ENCODE data around the gene CAND2.

Gene CAND2

DNA sequence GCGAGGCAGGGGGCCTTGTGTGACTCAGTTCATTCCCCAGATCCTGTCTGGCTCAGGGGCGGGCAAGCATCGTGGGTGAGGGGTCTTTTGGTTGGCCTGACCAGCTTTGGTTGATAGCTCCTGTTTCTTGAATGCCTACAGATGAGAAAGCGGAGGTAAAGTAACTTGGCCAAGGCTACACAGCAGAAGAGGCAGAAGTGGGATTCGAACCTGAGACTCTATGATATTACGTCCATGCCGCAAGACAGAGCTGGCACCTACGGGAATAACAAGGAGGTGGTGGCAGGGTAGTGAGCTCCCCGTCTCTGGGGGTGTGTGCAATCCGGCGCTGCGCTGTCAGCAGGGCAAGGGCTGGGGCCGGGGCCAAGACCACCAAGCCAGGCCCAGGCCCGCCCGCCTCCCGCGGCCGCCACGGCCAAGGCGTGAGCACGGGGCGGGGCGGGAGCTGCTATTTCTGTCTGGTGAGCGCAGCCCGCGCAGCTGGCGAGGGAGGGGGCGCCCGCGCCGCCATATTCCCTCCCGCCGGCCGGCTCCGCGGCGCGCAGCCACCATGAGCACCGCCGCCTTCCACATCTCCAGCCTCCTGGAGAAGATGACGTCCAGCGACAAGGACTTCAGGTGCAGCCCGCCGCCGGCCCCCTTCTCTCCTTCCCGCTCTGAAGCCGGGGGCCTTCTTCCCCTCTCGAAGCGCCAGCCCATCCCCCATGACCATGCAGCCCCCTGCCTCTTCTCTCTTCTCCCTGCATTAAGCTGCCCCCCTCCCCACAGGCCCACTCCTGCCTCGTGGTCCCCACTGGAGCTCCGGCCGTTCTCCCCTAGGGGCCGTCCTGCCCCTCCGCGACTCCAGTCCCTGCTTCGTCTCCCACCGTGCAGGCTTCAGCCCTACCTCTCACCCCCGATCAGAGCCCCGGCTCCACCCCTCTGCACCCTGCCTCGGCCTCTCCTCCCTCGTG lies at the start of gene CAND2:
Gene CAND2 (plus strand): TSS at position 510 of the 953 bp plus-strand sequence. CDS start 41 bp downstream, at position 551.
- H3K4me1 ChIP-seq (ENCODE audit: insufficient read depth, insufficient read length) = peaks cover 6% of the 10 kb centered on the region
- H3K9ac ChIP-seq (ENCODE audit: insufficient read length, low read depth) = peak within 1 kb of the TSS; percentile 87
- no peaks in the 10 kb centered on the region for H3K27me3 ChIP-seq (ENCODE audit: insufficient read depth, insufficient read length)
- DNase-seq (ENCODE audit: low read depth, low spot score) = no peak
- no peaks in the 10 kb centered on the region for H3K36me3 ChIP-seq (ENCODE audit: insufficient read depth, insufficient read length, low read length)
- TF ChIP-seq YY1 (IDR thresholded peaks at IDR 0.05; ENCODE audit: insufficient read depth, insufficient read length) = peak; percentile 32
- TF ChIP-seq SUZ12 (IDR thresholded peaks at IDR 0.05; ENCODE audit: extremely low read depth, insufficient read depth, insufficient read length) = no peak
- H3K4me3 ChIP-seq (ENCODE audit: insufficient read length, low read depth) = peak within 1 kb of the TSS; percentile 84
- no peaks in the 10 kb centered on the region for H3K9me3 ChIP-seq (ENCODE audit: insufficient read depth, low read length)

DNA sequence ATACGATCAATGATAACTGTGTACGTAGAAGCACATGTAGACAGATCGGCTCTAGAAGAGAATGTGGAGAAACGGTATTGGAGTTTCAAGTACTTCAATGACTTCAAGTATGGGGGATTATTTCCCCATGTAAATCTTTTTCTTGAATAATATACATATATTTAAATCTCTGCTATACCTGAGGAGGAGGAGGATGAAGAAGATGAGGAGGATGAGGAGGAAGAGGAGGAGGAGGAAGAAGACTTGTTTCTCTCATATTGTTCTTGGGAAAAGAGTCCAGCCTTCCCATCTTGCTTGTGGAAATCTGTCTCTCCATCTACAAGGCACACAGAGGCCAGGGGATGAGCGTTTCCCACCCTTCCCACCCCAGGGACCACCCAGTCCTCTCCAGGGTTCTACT lies 48.0 kb upstream of the CAND2 start:
- DNase-seq (ENCODE audit: low read depth, low spot score) = no peak
- no peak overlapping the region for H3K4me3 ChIP-seq (ENCODE audit: insufficient read length, low read depth)
- H3K4me1 ChIP-seq (ENCODE audit: insufficient read depth, insufficient read length) = peaks cover 9% of the 10 kb centered on the region
- TF ChIP-seq YY1 (IDR thresholded peaks at IDR 0.05; ENCODE audit: insufficient read depth, insufficient read length) (no peak), SUZ12 (IDR thresholded peaks at IDR 0.05; ENCODE audit: extremely low read depth, insufficient read depth, insufficient read length) (no peak), ZNF274 (IDR thresholded peaks at IDR 0.05; ENCODE audit: low read depth, low read length) (no peak)
- H3K9me3 ChIP-seq (ENCODE audit: insufficient read depth, low read length) = no peaks in the 10 kb centered on the region
- H3K9ac ChIP-seq (ENCODE audit: insufficient read length, low read depth) = no peak overlapping the region
- H3K36me3 ChIP-seq (ENCODE audit: insufficient read depth, insufficient read length, low read length) = no peaks in the 10 kb centered on the region
- no peaks in the 10 kb centered on the region for H3K27me3 ChIP-seq (ENCODE audit: insufficient read depth, insufficient read length)

DNA sequence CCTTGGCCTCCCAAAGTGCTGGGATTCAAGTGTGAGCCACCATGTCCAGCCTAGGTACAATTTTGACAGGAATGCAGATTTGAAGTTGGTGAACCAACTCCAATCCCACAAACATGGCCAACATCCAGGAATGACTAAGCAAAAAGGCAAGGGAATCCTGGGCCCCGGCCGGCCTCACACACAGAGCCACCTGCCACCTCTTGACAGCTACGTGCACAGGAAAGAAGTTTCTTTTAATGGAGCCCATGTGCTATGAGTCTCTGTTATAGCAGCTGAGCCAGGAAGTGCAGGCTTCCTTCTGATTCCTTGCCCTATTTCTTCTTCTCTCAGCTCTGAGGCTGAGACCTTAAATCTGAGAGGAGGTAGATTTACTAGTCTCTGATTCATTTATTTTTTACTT lies 46.3 kb upstream of the CAND2 start:
- H3K9me3 ChIP-seq (ENCODE audit: insufficient read depth, low read length) = no peaks in the 10 kb centered on the region
- H3K36me3 ChIP-seq (ENCODE audit: insufficient read depth, insufficient read length, low read length) = no peaks in the 10 kb centered on the region
- no peak overlapping the region for H3K4me3 ChIP-seq (ENCODE audit: insufficient read length, low read depth)
- no peak for DNase-seq (ENCODE audit: low read depth, low spot score)
- H3K4me1 ChIP-seq (ENCODE audit: insufficient read depth, insufficient read length) = peaks cover 9% of the 10 kb centered on the region
- no peaks in the 10 kb centered on the region for H3K27me3 ChIP-seq (ENCODE audit: insufficient read depth, insufficient read length)
- no peak for TF ChIP-seq ZNF274 (IDR thresholded peaks at IDR 0.05; ENCODE audit: low read depth, low read length)
- no peak for TF ChIP-seq SUZ12 (IDR thresholded peaks at IDR 0.05; ENCODE audit: extremely low read depth, insufficient read depth, insufficient read length)
- no peak for TF ChIP-seq YY1 (IDR thresholded peaks at IDR 0.05; ENCODE audit: insufficient read depth, insufficient read length)
- no peak overlapping the region for H3K9ac ChIP-seq (ENCODE audit: insufficient read length, low read depth)

DNA sequence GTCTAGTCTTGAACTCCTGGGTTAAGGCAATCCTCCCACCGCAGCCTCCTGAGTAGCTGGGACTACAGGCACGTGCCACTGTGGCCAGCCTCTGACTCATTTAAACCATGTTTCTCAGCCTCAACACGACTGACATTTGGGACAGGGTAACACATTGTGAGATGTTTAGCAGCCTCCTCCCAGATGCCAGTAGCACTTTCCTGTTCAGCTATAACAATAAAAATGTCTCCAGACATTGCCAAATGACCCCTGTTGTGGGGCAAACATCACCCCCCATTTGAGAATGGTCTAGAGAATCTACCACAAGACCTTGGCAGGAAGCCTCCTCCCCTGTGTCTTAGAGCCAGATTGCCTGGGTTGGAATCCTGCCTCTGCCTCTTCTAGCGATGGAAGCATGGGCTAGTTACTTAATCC lies 45.8 kb upstream of the CAND2 start:
- H3K36me3 ChIP-seq (ENCODE audit: insufficient read depth, insufficient read length, low read length) = no peaks in the 10 kb centered on the region
- no peaks in the 10 kb centered on the region for H3K9me3 ChIP-seq (ENCODE audit: insufficient read depth, low read length)
- H3K4me3 ChIP-seq (ENCODE audit: insufficient read length, low read depth) = no peak overlapping the region
- no peak for DNase-seq (ENCODE audit: low read depth, low spot score)
- no peak overlapping the region for H3K9ac ChIP-seq (ENCODE audit: insufficient read length, low read depth)
- peaks cover 9% of the 10 kb centered on the region for H3K4me1 ChIP-seq (ENCODE audit: insufficient read depth, insufficient read length)
- TF ChIP-seq YY1 (IDR thresholded peaks at IDR 0.05; ENCODE audit: insufficient read depth, insufficient read length) (no peak), SUZ12 (IDR thresholded peaks at IDR 0.05; ENCODE audit: extremely low read depth, insufficient read depth, insufficient read length) (no peak), ZNF274 (IDR thresholded peaks at IDR 0.05; ENCODE audit: low read depth, low read length) (no peak)
- no peaks in the 10 kb centered on the region for H3K27me3 ChIP-seq (ENCODE audit: insufficient read depth, insufficient read length)

DNA sequence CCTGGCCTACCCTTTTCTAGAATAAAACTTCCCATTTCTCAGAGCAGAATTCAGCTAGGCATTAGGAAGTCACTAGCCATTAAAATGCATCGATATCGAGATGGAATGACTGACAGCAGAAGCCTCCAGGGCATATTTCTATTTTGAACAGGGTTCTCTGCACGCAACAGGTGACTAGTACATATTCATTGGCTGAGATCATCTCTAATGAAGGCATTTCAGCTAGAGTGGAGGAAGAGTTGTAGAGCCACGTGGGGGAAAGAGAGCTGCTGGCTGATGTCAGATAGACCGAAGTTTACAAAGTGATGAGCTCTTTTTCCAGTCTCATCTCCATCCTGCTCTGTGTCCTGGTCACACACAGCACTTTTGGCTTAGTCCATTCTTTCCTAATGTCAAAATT lies 44.9 kb upstream of the CAND2 start:
- no peak for DNase-seq (ENCODE audit: low read depth, low spot score)
- peaks cover 7% of the 10 kb centered on the region for H3K4me1 ChIP-seq (ENCODE audit: insufficient read depth, insufficient read length)
- H3K9ac ChIP-seq (ENCODE audit: insufficient read length, low read depth) = no peak overlapping the region
- no peak overlapping the region for H3K4me3 ChIP-seq (ENCODE audit: insufficient read length, low read depth)
- TF ChIP-seq SUZ12 (IDR thresholded peaks at IDR 0.05; ENCODE audit: extremely low read depth, insufficient read depth, insufficient read length) (no peak), ZNF274 (IDR thresholded peaks at IDR 0.05; ENCODE audit: low read depth, low read length) (no peak), YY1 (IDR thresholded peaks at IDR 0.05; ENCODE audit: insufficient read depth, insufficient read length) (no peak)
- no peaks in the 10 kb centered on the region for H3K27me3 ChIP-seq (ENCODE audit: insufficient read depth, insufficient read length)
- H3K36me3 ChIP-seq (ENCODE audit: insufficient read depth, insufficient read length, low read length) = no peaks in the 10 kb centered on the region
- no peaks in the 10 kb centered on the region for H3K9me3 ChIP-seq (ENCODE audit: insufficient read depth, low read length)

DNA sequence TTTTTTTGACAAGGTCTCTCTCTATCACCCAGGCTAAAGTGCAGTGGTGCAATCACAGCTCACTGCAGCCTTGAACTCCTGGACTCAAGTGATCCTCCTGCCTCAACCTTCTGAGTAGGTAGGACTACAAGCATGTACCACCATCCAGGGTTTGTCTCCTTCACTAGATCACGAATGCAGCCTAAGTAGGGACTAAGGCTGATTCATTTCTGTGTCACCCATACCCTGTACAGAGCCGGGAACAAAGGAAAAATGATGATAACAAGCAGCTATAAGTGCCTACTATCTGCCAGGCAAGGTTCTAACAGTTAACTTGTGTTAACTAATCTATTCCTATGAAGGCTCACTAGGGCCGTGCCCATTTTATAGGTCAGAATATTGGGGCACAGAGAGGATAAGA lies 44.4 kb upstream of the CAND2 start:
- peaks cover 5% of the 10 kb centered on the region for H3K4me1 ChIP-seq (ENCODE audit: insufficient read depth, insufficient read length)
- DNase-seq (ENCODE audit: low read depth, low spot score) = no peak
- H3K9me3 ChIP-seq (ENCODE audit: insufficient read depth, low read length) = no peaks in the 10 kb centered on the region
- H3K9ac ChIP-seq (ENCODE audit: insufficient read length, low read depth) = no peak overlapping the region
- no peaks in the 10 kb centered on the region for H3K27me3 ChIP-seq (ENCODE audit: insufficient read depth, insufficient read length)
- H3K36me3 ChIP-seq (ENCODE audit: insufficient read depth, insufficient read length, low read length) = no peaks in the 10 kb centered on the region
- H3K4me3 ChIP-seq (ENCODE audit: insufficient read length, low read depth) = no peak overlapping the region
- TF ChIP-seq ZNF274 (IDR thresholded peaks at IDR 0.05; ENCODE audit: low read depth, low read length) (no peak), SUZ12 (IDR thresholded peaks at IDR 0.05; ENCODE audit: extremely low read depth, insufficient read depth, insufficient read length) (no peak)

DNA sequence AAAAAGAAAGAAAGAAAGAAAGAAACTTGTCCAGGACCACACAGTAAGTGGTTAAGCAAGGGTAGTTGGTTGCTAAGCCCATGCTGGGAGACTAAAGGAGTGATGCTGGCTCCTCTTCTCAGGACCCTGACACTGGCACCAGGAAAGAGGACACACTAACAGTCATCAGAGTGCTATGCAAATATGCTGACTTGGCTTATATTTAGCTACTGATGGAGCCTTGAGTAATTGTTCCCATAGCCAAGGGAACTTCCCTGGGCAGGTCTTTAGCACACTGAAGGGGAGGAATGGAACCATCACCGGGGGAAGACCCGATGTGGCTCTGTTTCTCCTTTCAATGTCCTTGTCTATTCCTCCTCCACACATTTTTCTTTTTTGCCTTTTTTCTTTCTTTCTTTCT lies 43.7 kb upstream of the CAND2 start:
- Histone ChIP-seq H3K36me3 (ENCODE audit: insufficient read depth, insufficient read length, low read length) (no peaks in the 10 kb centered on the region), H3K27me3 (ENCODE audit: insufficient read depth, insufficient read length) (no peaks in the 10 kb centered on the region), H3K4me1 (ENCODE audit: insufficient read depth, insufficient read length) (peaks cover 5% of the 10 kb centered on the region), H3K4me3 (ENCODE audit: insufficient read length, low read depth) (no peak overlapping the region), H3K9me3 (ENCODE audit: insufficient read depth, low read length) (no peaks in the 10 kb centered on the region), H3K9ac (ENCODE audit: insufficient read length, low read depth) (no peak overlapping the region)
- TF ChIP-seq ZNF274 (IDR thresholded peaks at IDR 0.05; ENCODE audit: low read depth, low read length) = no peak
- no peak for TF ChIP-seq YY1 (IDR thresholded peaks at IDR 0.05; ENCODE audit: insufficient read depth, insufficient read length)
- TF ChIP-seq SUZ12 (IDR thresholded peaks at IDR 0.05; ENCODE audit: extremely low read depth, insufficient read depth, insufficient read length) = no peak
- DNase-seq (ENCODE audit: low read depth, low spot score) = no peak

Measured in NT2/D1 (cell line).